C4-2B (cell line): ENCODE measurements around the gene REC114.

ENCODE experiments used
- H3K27ac ChIP-seq: fragments of 450-650 bp; 2 replicates; pipeline ENCODE4 v1.5.1; 2017
- CTCF ChIP-seq: fragments of 450-650 bp; conservative IDR thresholded peaks from 2 replicates; pipeline ENCODE4 v1.5.1; 2017; ENCODE audit warnings: mild to moderate bottlenecking
- ZFX ChIP-seq: fragments of 450-650 bp; IDR thresholded peaks from 2 replicates; pipeline ENCODE4 v1.6.1; 2017

REC114 gene

GRCh38 chr15:73460662-73461061 is 17.7 kb downstream of the REC114 start:
- TF ChIP-seq ZFX (no peak), CTCF (no peak)
- H3K27ac ChIP-seq: no peak overlapping the region

- TF ChIP-seq CTCF (peak; percentile 37; the same call in 1 of the 2 replicates), ZFX (no peak)
- H3K27ac ChIP-seq: no peak overlapping the region
Observed at GRCh38 chr15:73464602-73465001, 21.6 kb downstream of the REC114 start.

- H3K27ac ChIP-seq: no peak overlapping the region
- TF ChIP-seq CTCF (no peak), ZFX (no peak)
Observed at GRCh38 chr15:73467758-73468157, 24.8 kb downstream of the REC114 start.

GRCh38 chr15:73474785-73475184 is 31.8 kb downstream of the REC114 start:
- H3K27ac ChIP-seq: no peak overlapping the region
- TF ChIP-seq ZFX (no peak), CTCF (no peak)

GRCh38 chr15:73476704-73477216 is 33.8 kb downstream of the REC114 start:
- TF ChIP-seq CTCF: no peak
- no peak for TF ChIP-seq ZFX
- H3K27ac ChIP-seq: no peak overlapping the region

GRCh38 chr15:73480050-73480449 is 37.1 kb downstream of the REC114 start:
- TF ChIP-seq CTCF: no peak
- TF ChIP-seq ZFX: no peak
- no peak overlapping the region for H3K27ac ChIP-seq

GRCh38 chr15:73482166-73482565 is 39.2 kb downstream of the REC114 start:
- TF ChIP-seq CTCF (no peak), ZFX (no peak)
- H3K27ac ChIP-seq: no peak overlapping the region
